Stimulated activated naive CD4-positive, alpha-beta T cell (primary cell): ENCODE data around the gene GDPGP1.
A peak's percentile ranks its signal among the peaks of the same experiment; 100 is the strongest.

Experiments
- DNase-seq, 6 experiments: peaks; one replicate each; lab custom pipeline; 2025; lab: John Stamatoyannopoulos, UW

The GDPGP1 gene

DNA sequence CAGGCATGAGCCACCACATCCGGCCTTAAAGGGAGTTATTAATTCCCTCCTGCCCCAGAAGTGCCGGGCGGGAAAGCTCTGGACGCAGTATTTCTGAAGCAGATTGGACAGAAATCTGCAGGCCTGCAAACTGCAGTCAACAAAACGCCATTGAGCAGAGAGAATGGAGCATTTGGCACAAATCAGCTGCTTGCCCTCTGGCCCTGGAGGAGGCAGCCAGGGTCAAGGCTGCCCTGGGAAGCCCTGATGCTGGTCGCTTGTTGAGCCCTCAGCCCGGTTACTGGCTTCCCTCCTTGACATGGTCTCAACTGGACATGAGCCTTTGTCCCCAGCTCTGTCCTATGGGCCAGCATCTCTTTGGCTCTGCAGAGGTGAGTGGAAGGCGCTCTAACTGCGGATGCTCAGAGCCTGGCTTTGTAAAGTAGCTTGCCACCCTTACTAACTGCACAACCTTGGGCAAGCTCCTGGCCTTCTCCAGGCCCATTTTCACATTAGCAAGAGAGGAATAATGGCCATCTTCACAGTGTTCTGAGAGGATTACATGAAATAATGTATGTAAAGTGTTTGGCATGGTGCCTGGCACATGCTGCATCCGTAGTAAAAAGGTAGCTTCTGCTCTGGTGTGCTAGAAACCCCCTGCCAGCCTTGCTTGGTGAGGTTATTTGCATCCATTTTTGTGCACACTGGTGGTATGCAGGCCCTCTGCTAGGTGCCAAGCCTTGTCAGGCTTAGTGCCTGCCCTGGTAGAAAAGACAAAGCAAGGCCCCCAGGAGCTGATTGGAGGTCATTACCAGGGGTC, 28.8 kb upstream of the GDPGP1 start:
- DNase-seq = no peak

- DNase-seq = no peak
Observed at GRCh38 chr15:90205886-90206285, 28.1 kb upstream of the GDPGP1 start.

GRCh38 chr15:90207252-90207651, 26.8 kb upstream of the GDPGP1 start:
- no peak for DNase-seq

- DNase-seq = no peak
Observed at GRCh38 chr15:90208356-90208755, 25.7 kb upstream of the GDPGP1 start.

GRCh38 chr15:90209591-90209990, 24.4 kb upstream of the GDPGP1 start:
- DNase-seq = no peak

- DNase-seq = no peak
Observed at GRCh38 chr15:90210593-90210992, 23.4 kb upstream of the GDPGP1 start.

DNA sequence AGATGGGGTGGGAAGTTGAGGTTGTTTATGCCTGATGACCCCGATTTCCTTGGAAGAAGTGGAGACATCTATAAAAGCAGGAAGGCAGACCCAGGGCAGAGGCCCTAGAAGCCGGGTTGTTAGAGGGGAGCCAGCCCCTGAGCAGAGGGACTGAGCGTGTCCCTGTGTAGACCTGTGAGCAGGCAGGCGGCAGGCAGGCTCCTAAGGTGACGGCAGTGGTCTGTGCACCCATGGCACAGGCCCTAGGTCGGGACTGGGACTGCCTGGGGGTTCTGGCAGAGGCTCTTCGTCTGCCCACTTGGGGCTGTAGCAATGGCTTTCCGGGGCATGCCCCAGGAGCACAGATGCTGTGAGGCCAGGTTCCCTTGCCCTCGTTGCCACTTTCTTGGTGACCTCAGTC, 23.0 kb upstream of the GDPGP1 start:
- DNase-seq = no peak

DNA sequence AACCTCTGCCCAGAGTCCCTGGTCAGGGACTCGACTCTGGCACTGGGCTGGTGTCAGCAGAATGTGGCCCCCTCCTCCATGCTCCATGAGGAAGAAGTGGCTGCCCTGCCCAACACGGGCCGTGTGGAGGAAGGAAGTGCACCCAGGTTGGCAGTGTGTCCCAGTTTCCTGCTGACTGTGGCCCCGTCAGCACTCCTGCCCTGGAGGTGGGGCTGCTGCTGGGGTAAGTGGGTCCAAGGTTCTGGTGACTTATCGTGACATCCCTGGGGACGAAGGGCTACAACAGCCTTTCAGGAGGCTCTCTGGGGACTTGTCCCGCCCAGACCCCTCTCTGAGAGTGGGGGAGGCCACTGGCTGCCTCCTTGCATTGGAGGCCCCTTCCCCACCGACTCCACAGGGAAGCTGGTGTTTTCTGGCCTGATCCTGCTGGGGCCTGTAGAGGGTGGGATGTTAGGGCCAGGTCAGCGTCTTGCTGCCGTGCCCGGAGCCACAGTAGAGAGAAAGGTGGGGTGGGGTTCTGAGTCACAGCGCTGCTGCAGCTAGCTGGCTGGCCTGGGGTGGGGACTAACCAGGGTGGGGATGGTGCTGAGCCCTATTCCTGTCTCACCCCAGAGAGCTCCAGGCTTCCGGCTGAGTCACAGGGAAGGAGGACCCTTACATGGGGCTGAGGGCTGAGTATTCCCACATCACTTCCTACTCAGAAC, 22.4 kb upstream of the GDPGP1 start:
- no peak for DNase-seq

GRCh38 chr15:90212221-90213098, 21.5 kb upstream of the GDPGP1 start:
- DNase-seq = no peak

DNA sequence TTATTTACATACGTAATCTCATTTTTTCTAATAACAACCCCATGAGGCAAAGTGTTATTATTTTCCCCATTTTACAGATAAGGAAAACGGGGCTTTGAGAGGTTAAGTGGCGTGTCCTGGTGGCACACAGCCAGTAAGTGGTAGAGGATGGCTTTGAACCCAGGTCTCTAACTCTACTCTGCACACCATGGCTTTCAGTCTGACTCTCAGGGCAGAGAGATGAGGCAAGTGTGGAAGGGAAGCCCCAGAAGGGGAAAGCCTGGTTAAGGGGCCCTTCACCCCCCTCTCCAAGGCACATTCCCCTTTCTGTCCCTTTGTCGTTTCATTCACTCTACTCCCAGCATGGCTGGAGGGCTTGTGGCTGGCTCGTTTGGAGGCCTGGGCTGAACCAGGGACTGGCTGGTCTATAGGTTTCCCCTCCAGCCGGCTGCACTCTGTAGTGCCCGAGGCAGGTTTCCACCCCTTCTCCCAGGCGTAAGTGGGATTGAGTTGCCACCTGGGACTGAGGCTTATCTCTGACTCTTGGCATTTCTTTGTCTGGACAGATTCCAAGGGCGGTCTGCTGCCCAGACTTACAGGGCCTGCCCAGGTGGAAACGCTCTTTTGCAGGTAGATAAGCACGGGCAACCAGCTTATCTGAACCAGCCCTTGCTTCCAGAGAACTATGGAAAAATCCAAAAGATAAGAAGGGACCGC, 20.7 kb upstream of the GDPGP1 start:
- DNase-seq = no peak

- DNase-seq = no peak
Observed at GRCh38 chr15:90213818-90214204, 20.2 kb upstream of the GDPGP1 start.

GRCh38 chr15:90214553-90215196, 19.3 kb upstream of the GDPGP1 start:
- no peak for DNase-seq

GRCh38 chr15:90217671-90218394, 16.2 kb upstream of the GDPGP1 start:
- no peak for DNase-seq

- peak; percentile 19 to 67 (median 56) for DNase-seq
Observed at GRCh38 chr15:90219421-90220141, 14.4 kb upstream of the GDPGP1 start.

DNA sequence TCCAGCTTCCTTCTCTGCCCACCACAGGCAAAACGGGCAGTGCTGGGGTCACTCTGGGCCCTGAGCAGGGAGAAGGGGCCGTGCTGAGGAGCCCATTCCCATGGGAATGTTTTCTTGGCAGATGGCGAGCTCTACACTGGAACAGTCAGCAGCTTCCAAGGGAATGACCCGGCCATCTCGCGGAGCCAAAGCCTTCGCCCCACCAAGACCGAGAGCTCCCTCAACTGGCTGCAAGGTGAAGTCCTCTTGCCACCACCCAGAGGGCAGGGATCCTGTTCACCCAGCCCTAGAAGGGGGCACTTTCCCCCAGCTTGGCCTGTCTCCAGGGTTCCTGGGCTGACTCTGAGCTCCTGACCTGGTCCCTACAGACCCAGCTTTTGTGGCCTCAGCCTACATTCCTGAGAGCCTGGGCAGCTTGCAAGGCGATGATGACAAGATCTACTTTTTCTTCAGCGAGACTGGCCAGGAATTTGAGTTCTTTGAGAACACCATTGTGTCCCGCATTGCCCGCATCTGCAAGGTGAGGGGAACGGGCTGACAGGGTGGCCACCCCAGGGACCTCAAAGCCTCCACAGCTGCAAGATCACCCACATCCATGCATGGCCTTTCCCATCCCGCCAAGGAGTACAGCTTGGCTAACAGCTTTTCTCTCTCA, 12.6 kb upstream of the GDPGP1 start:
- no peak for DNase-seq

DNA sequence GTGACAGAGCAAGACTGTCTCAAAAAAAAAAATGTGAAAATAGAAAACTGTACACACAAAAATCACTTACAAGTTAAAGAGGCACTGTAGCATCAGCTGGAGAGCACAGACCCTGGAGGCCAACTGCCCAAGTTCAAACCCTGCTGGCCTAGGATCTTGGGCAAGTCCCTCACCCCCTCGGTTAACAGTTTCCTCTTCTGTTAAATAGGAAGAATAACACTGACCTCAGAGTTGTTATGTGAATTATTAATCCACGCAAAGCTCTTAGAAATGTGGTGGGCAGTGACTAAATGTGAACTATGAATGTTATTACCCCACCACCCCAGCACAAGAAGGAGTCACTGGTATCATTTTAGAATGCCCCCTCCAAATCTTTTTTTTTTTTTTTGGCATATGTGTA, 11.5 kb upstream of the GDPGP1 start:
- no peak for DNase-seq

DNA sequence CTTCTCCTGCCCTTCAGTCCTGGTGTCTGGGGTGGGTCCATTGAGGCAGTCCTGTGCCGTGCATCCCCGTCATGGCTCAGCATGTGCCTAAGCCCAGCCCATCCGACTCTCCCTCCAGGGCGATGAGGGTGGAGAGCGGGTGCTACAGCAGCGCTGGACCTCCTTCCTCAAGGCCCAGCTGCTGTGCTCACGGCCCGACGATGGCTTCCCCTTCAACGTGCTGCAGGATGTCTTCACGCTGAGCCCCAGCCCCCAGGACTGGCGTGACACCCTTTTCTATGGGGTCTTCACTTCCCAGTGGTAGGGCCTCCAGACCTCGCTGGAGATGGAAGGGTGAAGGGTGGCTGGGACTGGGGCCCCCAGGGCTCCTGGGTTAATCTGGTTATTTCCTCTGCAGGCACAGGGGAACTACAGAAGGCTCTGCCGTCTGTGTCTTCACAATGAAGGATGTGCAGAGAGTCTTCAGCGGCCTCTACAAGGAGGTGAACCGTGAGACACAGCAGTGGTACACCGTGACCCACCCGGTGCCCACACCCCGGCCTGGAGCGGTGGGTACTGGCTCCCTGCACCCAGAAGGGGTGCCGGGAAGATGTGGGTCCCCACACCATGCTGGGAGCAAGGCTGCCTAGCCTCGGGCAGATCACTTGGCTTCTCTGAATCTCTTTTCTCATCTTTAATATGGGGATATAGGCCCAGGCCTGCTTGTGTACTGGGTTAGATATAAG, 10.4 kb upstream of the GDPGP1 start:
- no peak for DNase-seq

GRCh38 chr15:90225047-90225446, 9.0 kb upstream of the GDPGP1 start:
- DNase-seq = no peak
